Pancreas (tissue), 10 donors: ENCODE results near the gene PTPRQ. TPM values are rescaled to one million over a fixed set of nuclear protein-coding genes. Genes with fewer than 3 reads are reported as not detected.

Experiments used
- ATAC-seq, 4 donors: fragments of 200-7000 bp; cut with Tn5 transposase; one replicate each; pipeline versions ENCODE4 v1.8.0 to v1.9.1; 2020; ENCODE audit warnings: mild to moderate bottlenecking in 4 of 4, moderate library complexity in 4 of 4
- DNase-seq, 6 donors: peaks; one replicate each; pipeline ENCODE4 v3.0.0-alpha.2; 2020
- FAIRE-seq: peaks from 2 replicates; lab custom pipeline; 2012; peaks lifted over from hg19 to GRCh38; lab: Jason Lieb, UNC
- H3K27ac ChIP-seq, 4 donors: fragments of 200-600 bp; sonication (generic); 1 replicate in 3 of 4; 2 replicates in 1 of 4; pipeline versions ENCODE4 v1.5.0 to v1.8.0; 2020
- H3K27me3 ChIP-seq, 4 donors: fragments of 200-600 bp; one replicate each; pipeline ENCODE4 v1.8.0; 2021
- H3K36me3 ChIP-seq, 3 donors: fragments of 200-600 bp; sonication (generic) in 1 of 3; one replicate each; pipeline versions ENCODE4 v1.5.0 to v1.8.0; 2020 to 2021
- H3K4me1 ChIP-seq, 3 donors: fragments of 200-600 bp; one replicate each; pipeline ENCODE4 v1.8.0; 2021
- H3K4me3 ChIP-seq, 4 donors: fragments of 200-600 bp; sonication (generic) in 2 of 4; one replicate each; pipeline versions ENCODE4 v1.5.0 to v1.8.0; 2020 to 2021
- H3K9me3 ChIP-seq, 4 donors: fragments of 200-600 bp; one replicate each; pipeline ENCODE4 v1.8.0; 2021
- CTCF ChIP-seq, 4 donors: fragments of 200-600 bp; sonication (generic) in 3 of 4; IDR thresholded peaks; one replicate each; pipeline versions ENCODE4 v1.5.0 to v1.8.0; 2021; ENCODE audit warnings: antibody characterized with exemption in 4 of 4
- WGBS, 2 donors: extraction: QIAGEN DNeasy Blood & Tissue Kit; methylation state at CpG; one replicate each; pipeline ENCODE4 v1.1.7; 2013; 5-methylcytosine and 5-hydroxymethylcytosine counted together
- intact Hi-C, 3 donors: fragments of 100-400 bp; cut with DNase I; formaldehyde crosslinking; loops; one replicate each; pipeline versions ENCODE4 v1.11.1 to v1.14.2; 2022
- polyA plus RNA-seq, 2 donors: library from polyadenylated mRNA; stranded (reverse); fragments of 200-250 nt; gene quantifications; one replicate each; pipeline ENCODE4 v1.2.3, GENCODE V29; 2013
- total RNA-seq, 6 donors: library from RNA; stranded (reverse); fragmentation: NEBNext Ultra II Directional in 4 of 6; extraction: Animal tissue kit (Norgen Biotek cat#: 25700) in 4 of 6; gene quantifications; one replicate each; pipeline versions ENCODE4 v1.2.1 to v1.2.4, GENCODE V29; 2021 to 2023
- donor health status: healthy with polysubstance abuse.
- donor health status: DM: no; HTN: no; CAD: no; lungs with moderate emphysema.
- donor health status: DM: no; HTN: no; CAD: no.
- donor health status: control.
- donor health status: control.
- donor health status: Bipolar disorder and iron deficiency.
- donor health status: DM: yes; HTN: yes; CAD: no.
- donor health status: DM: no; HTN: no; CAD: no.
- donor health status: DM: no; HTN: no; CAD: no.
- donor health status: DM: yes; HTN: yes; CAD: no.

PTPRQ gene
- total and polyA plus RNA-seq, 8 donors, result 0.09 to 0.91 (median 0.43) TPM

GRCh38 chr12:80711866-80712265, 267.8 kb downstream of the PTPRQ start:
- Histone ChIP-seq H3K9me3 (no peaks in the 10 kb centered on the region), H3K4me1 (no peaks in the 10 kb centered on the region), H3K27me3 (peaks cover 0 to 15% (median 1%) of the 10 kb centered on the region in 4 donors), H3K4me3 (no peak overlapping the region), H3K36me3 (no peaks in the 10 kb centered on the region), H3K27ac (no peak overlapping the region)
- ATAC-seq, result no peak
- FAIRE-seq, result no peak
- no peak for TF ChIP-seq CTCF (IDR thresholded peaks at IDR 0.05)
- intact Hi-C loops, result no loop called here
- 59 to 65% methylated on average over 1 of the region's 1 CpG for WGBS, 2 donors
- DNase-seq, result no peak

GRCh38 chr12:80712866-80713265, 268.8 kb downstream of the PTPRQ start:
- H3K4me1 ChIP-seq, result no peaks in the 10 kb centered on the region
- H3K27me3 ChIP-seq, result peaks cover 0 to 15% (median 1%) of the 10 kb centered on the region in 4 donors
- H3K27ac ChIP-seq, result no peak overlapping the region
- FAIRE-seq (no peak), ATAC-seq (no peak), DNase-seq (no peak)
- no peak overlapping the region for H3K4me3 ChIP-seq
- intact Hi-C loops, result no loop called here
- no peak for TF ChIP-seq CTCF (IDR thresholded peaks at IDR 0.05)
- no peaks in the 10 kb centered on the region for H3K36me3 ChIP-seq
- no peaks in the 10 kb centered on the region for H3K9me3 ChIP-seq

- no peak overlapping the region for H3K27ac ChIP-seq
- no peak for TF ChIP-seq CTCF (IDR thresholded peaks at IDR 0.05)
- DNase-seq, result no peak
- FAIRE-seq, result no peak
- H3K27me3 ChIP-seq, result peaks cover 0 to 15% (median 1%) of the 10 kb centered on the region in 4 donors
- no peak overlapping the region for H3K4me3 ChIP-seq
- H3K9me3 ChIP-seq, result no peaks in the 10 kb centered on the region
- H3K36me3 ChIP-seq, result no peaks in the 10 kb centered on the region
- no peak for ATAC-seq
- H3K4me1 ChIP-seq, result no peaks in the 10 kb centered on the region
- 62 to 72% methylated on average over 4 of the region's 4 CpGs for WGBS, 2 donors
- intact Hi-C loops, result no loop called here
Observed at GRCh38 chr12:80713419-80713818, 269.4 kb downstream of the PTPRQ start.

GRCh38 chr12:80714055-80714454, 270.0 kb downstream of the PTPRQ start:
- DNase-seq, result peak in 1 of 6 donors; percentile 56
- H3K27ac ChIP-seq, result no peak overlapping the region
- peaks cover 0 to 15% (median 1%) of the 10 kb centered on the region in 4 donors for H3K27me3 ChIP-seq
- ATAC-seq, result no peak
- H3K4me3 ChIP-seq, result no peak overlapping the region
- FAIRE-seq, result no peak
- H3K9me3 ChIP-seq, result no peaks in the 10 kb centered on the region
- no peaks in the 10 kb centered on the region for H3K4me1 ChIP-seq
- TF ChIP-seq CTCF (IDR thresholded peaks at IDR 0.05), result no peak
- intact Hi-C loops, result no loop called here
- no peaks in the 10 kb centered on the region for H3K36me3 ChIP-seq
- 10% methylated on average over 16 of the region's 16 CpGs for WGBS, 2 donors

- no peaks in the 10 kb centered on the region for H3K36me3 ChIP-seq
- no peak for TF ChIP-seq CTCF (IDR thresholded peaks at IDR 0.05)
- H3K4me1 ChIP-seq, result no peaks in the 10 kb centered on the region
- intact Hi-C loops, result no loop called here
- no peak overlapping the region for H3K27ac ChIP-seq
- H3K9me3 ChIP-seq, result no peaks in the 10 kb centered on the region
- FAIRE-seq, result no peak
- WGBS, 2 donors, result 27 to 34% methylated on average over 3 of the region's 3 CpGs
- ATAC-seq, result no peak
- peaks cover 0 to 18% (median 1%) of the 10 kb centered on the region in 4 donors for H3K27me3 ChIP-seq
- DNase-seq, result no peak
- H3K4me3 ChIP-seq, result no peak overlapping the region
Observed at GRCh38 chr12:80714846-80715245, 270.8 kb downstream of the PTPRQ start.
